KMS-11 (cell line): ENCODE results near the gene HK1.

ENCODE experiments used
- H2AFZ ChIP-seq: fragments of 200-600 bp; sonication (generic); 2 replicates; pipeline ENCODE4 v1.6.1; 2016; ENCODE audit warnings: antibody characterized with exemption, mixed run types, low read depth
- H3K27ac ChIP-seq: fragments of 200-600 bp; sonication (generic); 2 replicates; pipeline ENCODE4 v1.6.1; 2016; ENCODE audit warnings: mild to moderate bottlenecking, mixed run types
- H3K27me3 ChIP-seq: fragments of 200-600 bp; sonication (generic); 2 replicates; pipeline ENCODE4 v1.6.1; 2017; ENCODE audit warnings: mild to moderate bottlenecking, low read depth, mixed run types, moderate library complexity; ENCODE audit not compliant: insufficient read depth
- H3K36me3 ChIP-seq: fragments of 200-600 bp; sonication (generic); 2 replicates; pipeline ENCODE4 v1.6.1; 2017; ENCODE audit warnings: mild to moderate bottlenecking, mixed run types; ENCODE audit not compliant: insufficient read depth
- H3K4me1 ChIP-seq: fragments of 200-600 bp; sonication (generic); 2 replicates; pipeline ENCODE4 v1.6.1; 2016; ENCODE audit warnings: mild to moderate bottlenecking, low read depth, mixed run types; ENCODE audit not compliant: poor library complexity, severe bottlenecking
- H3K4me2 ChIP-seq: fragments of 200-600 bp; sonication (generic); 2 replicates; pipeline ENCODE4 v1.7.0; 2016; ENCODE audit warnings: mild to moderate bottlenecking, mixed run types
- H3K4me3 ChIP-seq: fragments of 200-600 bp; sonication (generic); IDR thresholded peaks from 2 replicates; pipeline ENCODE4 v1.6.1; 2017; ENCODE audit warnings: low read depth, low read length, mixed read lengths; ENCODE audit not compliant: insufficient read depth
- H3K79me2 ChIP-seq: fragments of 200-600 bp; sonication (generic); 2 replicates; pipeline ENCODE4 v1.6.1; 2016; ENCODE audit warnings: low read depth, mixed run types; ENCODE audit not compliant: insufficient read depth
- H3K9ac ChIP-seq: fragments of 200-600 bp; sonication (generic); 2 replicates; pipeline ENCODE4 v1.6.1; 2016; ENCODE audit warnings: mild to moderate bottlenecking, mixed run types
- H4K20me1 ChIP-seq: fragments of 200-600 bp; sonication (generic); 2 replicates; pipeline ENCODE4 v1.6.1; 2016; ENCODE audit warnings: mild to moderate bottlenecking, mixed run types; ENCODE audit not compliant: insufficient read depth
- TF ChIP-seq, protein P1 (sequence below): fragments of 200-600 bp; sonication (generic); conservative IDR thresholded peaks from 2 replicates; pipeline ENCODE4 v1.6.1; 2017; ENCODE audit warnings: low read depth, mild to moderate bottlenecking, antibody characterized with exemption, low read length, moderate library complexity, mixed read lengths

HK1 gene

GRCh38 chr10:69344591-69345252 is 66.4 kb downstream of the HK1 start:
- H2AFZ ChIP-seq = no peak overlapping the region
- H3K4me3 ChIP-seq = no peak overlapping the region
- H3K27ac ChIP-seq = no peak overlapping the region
- H3K4me2 ChIP-seq = no peak overlapping the region
- H3K9ac ChIP-seq = no peak overlapping the region
- no peaks in the 10 kb centered on the region for H4K20me1 ChIP-seq
- H3K36me3 ChIP-seq = no peaks in the 10 kb centered on the region
- TF ChIP-seq, protein P1, sequence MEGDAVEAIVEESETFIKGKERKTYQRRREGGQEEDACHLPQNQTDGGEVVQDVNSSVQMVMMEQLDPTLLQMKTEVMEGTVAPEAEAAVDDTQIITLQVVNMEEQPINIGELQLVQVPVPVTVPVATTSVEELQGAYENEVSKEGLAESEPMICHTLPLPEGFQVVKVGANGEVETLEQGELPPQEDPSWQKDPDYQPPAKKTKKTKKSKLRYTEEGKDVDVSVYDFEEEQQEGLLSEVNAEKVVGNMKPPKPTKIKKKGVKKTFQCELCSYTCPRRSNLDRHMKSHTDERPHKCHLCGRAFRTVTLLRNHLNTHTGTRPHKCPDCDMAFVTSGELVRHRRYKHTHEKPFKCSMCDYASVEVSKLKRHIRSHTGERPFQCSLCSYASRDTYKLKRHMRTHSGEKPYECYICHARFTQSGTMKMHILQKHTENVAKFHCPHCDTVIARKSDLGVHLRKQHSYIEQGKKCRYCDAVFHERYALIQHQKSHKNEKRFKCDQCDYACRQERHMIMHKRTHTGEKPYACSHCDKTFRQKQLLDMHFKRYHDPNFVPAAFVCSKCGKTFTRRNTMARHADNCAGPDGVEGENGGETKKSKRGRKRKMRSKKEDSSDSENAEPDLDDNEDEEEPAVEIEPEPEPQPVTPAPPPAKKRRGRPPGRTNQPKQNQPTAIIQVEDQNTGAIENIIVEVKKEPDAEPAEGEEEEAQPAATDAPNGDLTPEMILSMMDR = no peak
- no peaks in the 10 kb centered on the region for H3K4me1 ChIP-seq
- no peaks in the 10 kb centered on the region for H3K27me3 ChIP-seq
- H3K79me2 ChIP-seq = no peaks in the 10 kb centered on the region

GRCh38 chr10:69345402-69345801 is 67.1 kb downstream of the HK1 start:
- H2AFZ ChIP-seq = no peak overlapping the region
- H3K79me2 ChIP-seq = no peaks in the 10 kb centered on the region
- H3K9ac ChIP-seq = no peak overlapping the region
- no peaks in the 10 kb centered on the region for H3K27me3 ChIP-seq
- H3K27ac ChIP-seq = no peak overlapping the region
- H3K4me3 ChIP-seq = no peak overlapping the region
- H3K4me1 ChIP-seq = no peaks in the 10 kb centered on the region
- TF ChIP-seq, protein P1 = no peak
- H3K4me2 ChIP-seq = no peak overlapping the region
- no peaks in the 10 kb centered on the region for H4K20me1 ChIP-seq
- no peaks in the 10 kb centered on the region for H3K36me3 ChIP-seq

- Histone ChIP-seq H3K4me2 (no peak overlapping the region), H3K4me1 (no peaks in the 10 kb centered on the region), H3K36me3 (no peaks in the 10 kb centered on the region), H4K20me1 (no peaks in the 10 kb centered on the region), H3K9ac (no peak overlapping the region), H3K4me3 (no peak overlapping the region), H2AFZ (no peak overlapping the region), H3K79me2 (no peaks in the 10 kb centered on the region), H3K27me3 (no peaks in the 10 kb centered on the region), H3K27ac (no peak overlapping the region)
- TF ChIP-seq, protein P1 = no peak
These were observed 67.7 kb downstream of the HK1 start for GRCh38 chr10:69345890-69346474.

DNA sequence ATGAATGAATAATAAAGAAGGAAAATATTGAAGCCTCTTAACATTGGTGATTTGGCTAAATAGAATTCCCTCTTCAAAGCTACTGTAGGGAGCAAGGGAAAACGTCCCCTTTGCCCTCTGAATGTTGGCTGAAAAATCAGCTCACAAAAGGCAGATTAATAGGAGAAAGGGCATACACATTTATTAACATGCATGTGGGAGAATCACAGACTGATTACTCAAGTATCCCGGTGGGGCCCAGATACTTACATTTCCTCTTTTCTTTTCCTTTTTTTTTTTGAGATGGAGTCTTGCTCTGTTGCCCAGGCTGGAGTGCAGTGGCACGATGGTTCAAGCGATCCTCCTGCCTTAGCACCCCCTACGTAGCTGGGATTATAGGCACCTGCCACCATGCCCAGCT is 68.5 kb downstream of the HK1 start:
- TF ChIP-seq, protein P1 = no peak
- Histone ChIP-seq H4K20me1 (no peaks in the 10 kb centered on the region), H3K4me2 (no peak overlapping the region), H3K79me2 (no peaks in the 10 kb centered on the region), H3K27ac (no peak overlapping the region), H2AFZ (no peak overlapping the region), H3K27me3 (no peaks in the 10 kb centered on the region), H3K4me3 (no peak overlapping the region), H3K9ac (no peak overlapping the region), H3K36me3 (no peaks in the 10 kb centered on the region), H3K4me1 (no peaks in the 10 kb centered on the region)
